HUES64 (cell line): Measurements from ENCODE around the gene PTGR1.
"Not testable (repeated sequence)": the region's sequence is repeated elsewhere in the genome, so short reads cannot be mapped to it uniquely, and the experiment has no call there.

ENCODE experiments used
- H3K27ac ChIP-seq: 2 replicates; pipeline ENCODE4 v1.7.0; 2013; ENCODE audit warnings: low read depth, low read length, inconsistent platforms
- H3K27me3 ChIP-seq: 2 replicates; pipeline ENCODE4 v1.6.1; 2013; ENCODE audit warnings: mild to moderate bottlenecking, low read length; ENCODE audit not compliant: insufficient read depth
- H3K36me3 ChIP-seq: 2 replicates; pipeline ENCODE4 v1.6.1; 2013; ENCODE audit warnings: mild to moderate bottlenecking, low read length; ENCODE audit not compliant: insufficient read depth
- H3K4me1 ChIP-seq: 2 replicates; pipeline ENCODE4 v1.6.1; 2013; ENCODE audit warnings: mild to moderate bottlenecking, low read length, moderate library complexity; ENCODE audit not compliant: insufficient read depth
- H3K4me3 ChIP-seq: 2 replicates; pipeline ENCODE4 v1.5.1; 2013; ENCODE audit warnings: mild to moderate bottlenecking, low read length, moderate library complexity
- H3K9ac ChIP-seq: 2 replicates; pipeline ENCODE4 v1.6.1; 2013; ENCODE audit warnings: mild to moderate bottlenecking, low read depth, low read length
- H3K9me3 ChIP-seq: 2 replicates; pipeline ENCODE4 v1.6.1; 2013; ENCODE audit warnings: low read depth, low read length; ENCODE audit not compliant: insufficient read depth
- WGBS: fragments of 150-250, 120-280 bp; methylation state at CpG from one replicate; pipeline ENCODE4 v1.1.7; 2013; ENCODE audit warnings: missing lambda C conversion rate; 5-methylcytosine and 5-hydroxymethylcytosine counted together

Gene PTGR1

GRCh38 chr9:111588846-111589245, 10.6 kb downstream of the PTGR1 start:
- H3K9me3 ChIP-seq: no peaks in the 10 kb centered on the region
- no peak overlapping the region for H3K27ac ChIP-seq
- no peaks in the 10 kb centered on the region for H3K4me1 ChIP-seq
- H3K4me3 ChIP-seq: no peak overlapping the region
- peaks cover 32% of the 10 kb centered on the region for H3K36me3 ChIP-seq
- WGBS: 98% methylated on average over 4 of the region's 5 CpGs
- no peak overlapping the region for H3K9ac ChIP-seq
- no peaks in the 10 kb centered on the region for H3K27me3 ChIP-seq

DNA sequence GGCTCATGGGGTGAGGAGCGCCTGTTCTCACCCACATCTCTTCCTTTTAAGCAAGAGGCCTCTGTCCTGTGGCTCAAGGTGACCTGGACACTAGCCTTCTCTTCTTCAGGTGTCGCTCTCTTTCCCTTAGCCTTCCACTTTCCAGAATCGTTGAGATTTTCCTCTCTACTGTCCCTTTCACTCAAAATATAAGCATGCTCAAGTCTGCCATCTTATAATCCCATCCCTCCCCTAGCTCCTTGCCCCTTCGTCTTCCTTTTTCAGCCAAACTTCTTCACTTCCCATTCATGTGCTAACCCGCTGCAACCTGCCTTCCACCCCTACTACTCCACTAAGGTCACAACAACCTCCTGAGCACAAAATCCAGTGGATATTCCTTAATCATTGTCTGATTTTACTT, 13.1 kb downstream of the PTGR1 start:
- Histone ChIP-seq H3K27ac (no peak overlapping the region), H3K27me3 (no peaks in the 10 kb centered on the region), H3K9ac (no peak overlapping the region), H3K4me1 (no peaks in the 10 kb centered on the region), H3K9me3 (no peaks in the 10 kb centered on the region), H3K36me3 (peaks cover 43% of the 10 kb centered on the region), H3K4me3 (no peak overlapping the region)
- 91% methylated on average over 5 of the region's 5 CpGs for WGBS

DNA sequence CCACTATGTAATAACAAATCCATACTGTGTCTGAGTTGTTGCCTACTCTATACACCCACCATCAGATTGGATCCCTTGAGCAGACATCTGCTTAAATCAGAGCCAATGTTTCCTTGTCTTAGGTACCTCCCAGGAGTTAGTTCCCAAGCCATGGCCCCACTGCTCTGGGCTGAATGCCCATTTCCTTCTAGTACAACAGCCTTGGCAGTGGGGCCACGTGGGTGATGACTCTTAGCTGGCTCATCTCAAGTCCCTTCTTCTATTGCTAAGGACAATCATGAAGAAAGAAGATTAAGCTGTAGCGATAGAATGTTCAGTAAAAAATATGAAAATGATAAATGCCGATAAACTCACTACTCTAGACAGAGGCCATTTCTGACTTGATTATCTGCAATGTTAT, 16.6 kb downstream of the PTGR1 start:
- peaks cover 75% of the 10 kb centered on the region for H3K36me3 ChIP-seq
- H3K27me3 ChIP-seq: no peaks in the 10 kb centered on the region

DNA sequence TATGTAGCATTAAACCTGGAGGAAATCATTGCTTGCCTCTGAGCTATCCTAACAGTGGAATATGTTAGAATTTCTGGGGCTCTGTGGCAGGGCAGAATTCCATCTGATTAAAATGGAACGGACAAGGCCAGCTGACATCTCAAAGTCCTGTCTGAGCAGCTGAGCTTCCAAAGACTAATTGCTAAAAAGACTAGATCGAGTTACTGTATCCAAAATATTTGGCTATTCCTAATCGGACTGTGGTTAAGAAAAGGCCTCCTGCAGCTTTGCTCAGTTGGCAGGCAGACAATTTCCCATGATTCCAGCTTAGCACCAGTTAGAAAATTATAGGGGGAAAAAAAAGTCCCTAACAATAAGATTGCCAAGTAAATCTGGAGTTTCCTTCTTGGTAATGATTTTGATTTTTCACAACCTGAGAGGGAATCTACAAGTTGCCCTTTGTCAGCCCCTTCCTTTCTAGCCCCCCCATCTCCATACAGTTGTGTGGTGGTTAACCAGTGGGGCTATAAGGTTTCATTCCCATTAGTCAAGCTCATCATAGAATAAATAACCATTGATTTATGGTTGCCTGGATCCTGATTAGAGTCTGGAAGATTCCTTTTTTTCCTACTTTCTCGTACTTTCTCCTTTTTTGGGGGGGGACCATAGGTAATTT, 26.4 kb downstream of the PTGR1 start:
- no peaks in the 10 kb centered on the region for H3K27me3 ChIP-seq
- 96% methylated on average over 3 of the region's 4 CpGs for WGBS
- no peak overlapping the region for H3K4me3 ChIP-seq
- peaks cover 69% of the 10 kb centered on the region for H3K36me3 ChIP-seq
- H3K27ac ChIP-seq: no peak overlapping the region
- peaks cover 12% of the 10 kb centered on the region for H3K9me3 ChIP-seq
- H3K4me1 ChIP-seq: no peaks in the 10 kb centered on the region
- H3K9ac ChIP-seq: no peak overlapping the region

More for the DNA sequence above, 16.6 kb downstream of the PTGR1 start:
- Histone ChIP-seq H3K27ac (no peak overlapping the region), H3K9me3 (no peaks in the 10 kb centered on the region), H3K4me1 (no peaks in the 10 kb centered on the region), H3K9ac (no peak overlapping the region), H3K4me3 (no peak overlapping the region)
- WGBS: 93% methylated on average over 2 of the region's 3 CpGs

DNA sequence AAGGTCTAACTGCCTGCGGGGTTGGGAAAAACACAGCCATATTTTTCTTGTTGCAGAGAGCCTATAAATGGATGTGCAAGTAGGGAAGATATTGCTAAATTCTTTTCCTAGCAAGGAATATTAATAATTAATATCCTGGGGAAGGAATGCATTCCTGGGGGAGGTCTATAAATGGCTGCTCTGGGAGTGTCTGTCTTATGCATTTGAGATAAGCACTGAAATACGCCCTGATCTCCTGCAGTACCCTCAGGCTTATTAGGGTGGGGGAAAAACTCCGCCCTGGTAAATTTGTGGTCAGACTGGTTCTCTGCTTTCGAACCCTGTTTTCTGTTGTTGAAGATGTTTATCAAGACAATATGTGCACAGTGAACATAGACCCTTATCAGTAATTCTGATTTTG, 31.3 kb downstream of the PTGR1 start:
- not testable (repeated sequence) for H3K4me1 ChIP-seq, H3K9ac ChIP-seq, H3K4me3 ChIP-seq, H3K27ac ChIP-seq, H3K27me3 ChIP-seq
- Histone ChIP-seq H3K36me3 (peaks cover 74% of the 10 kb centered on the region), H3K9me3 (peaks cover 18% of the 10 kb centered on the region)
- WGBS: 99% methylated on average over 4 of the region's 4 CpGs

GRCh38 chr9:111566234-111566633, 33.2 kb downstream of the PTGR1 start:
- H3K9ac ChIP-seq: no peak overlapping the region
- WGBS: 97% methylated on average over 1 of the region's 1 CpG
- H3K4me3 ChIP-seq: no peak overlapping the region
- peaks cover 18% of the 10 kb centered on the region for H3K9me3 ChIP-seq
- H3K27ac ChIP-seq: no peak overlapping the region
- no peaks in the 10 kb centered on the region for H3K4me1 ChIP-seq
- no peaks in the 10 kb centered on the region for H3K27me3 ChIP-seq
- peaks cover 63% of the 10 kb centered on the region for H3K36me3 ChIP-seq

DNA sequence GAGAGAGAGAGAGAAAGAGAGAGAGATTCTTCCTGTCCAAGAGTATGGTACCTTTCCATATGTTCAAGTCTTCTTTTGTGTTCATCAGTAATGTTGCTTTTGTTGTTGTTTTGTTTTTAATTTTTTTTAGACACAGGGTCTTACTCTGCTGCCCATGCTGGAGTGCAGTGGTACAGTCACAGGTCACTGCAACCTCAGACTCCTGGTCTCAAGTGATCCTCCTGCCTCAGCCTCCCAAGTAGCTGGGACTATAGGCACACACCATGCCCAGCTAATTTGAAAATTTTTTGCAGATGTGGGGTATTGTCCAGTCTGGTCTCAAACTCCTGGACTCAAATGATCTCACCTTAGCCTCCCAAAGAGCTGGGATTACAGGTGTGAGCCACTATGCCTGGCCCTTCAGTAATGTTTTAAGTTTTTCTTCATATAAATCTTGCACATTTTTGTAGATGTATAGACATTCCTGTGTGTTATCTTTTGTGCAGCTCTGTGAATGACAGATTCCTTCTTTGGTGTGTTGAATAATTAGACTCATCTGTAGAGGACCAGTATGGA, 38.2 kb downstream of the PTGR1 start:
- Histone ChIP-seq H3K36me3 (peaks cover 25% of the 10 kb centered on the region), H3K4me3 (no peak overlapping the region), H3K4me1 (no peaks in the 10 kb centered on the region), H3K9ac (no peak overlapping the region), H3K9me3 (no peaks in the 10 kb centered on the region), H3K27ac (no peak overlapping the region), H3K27me3 (no peaks in the 10 kb centered on the region)

DNA sequence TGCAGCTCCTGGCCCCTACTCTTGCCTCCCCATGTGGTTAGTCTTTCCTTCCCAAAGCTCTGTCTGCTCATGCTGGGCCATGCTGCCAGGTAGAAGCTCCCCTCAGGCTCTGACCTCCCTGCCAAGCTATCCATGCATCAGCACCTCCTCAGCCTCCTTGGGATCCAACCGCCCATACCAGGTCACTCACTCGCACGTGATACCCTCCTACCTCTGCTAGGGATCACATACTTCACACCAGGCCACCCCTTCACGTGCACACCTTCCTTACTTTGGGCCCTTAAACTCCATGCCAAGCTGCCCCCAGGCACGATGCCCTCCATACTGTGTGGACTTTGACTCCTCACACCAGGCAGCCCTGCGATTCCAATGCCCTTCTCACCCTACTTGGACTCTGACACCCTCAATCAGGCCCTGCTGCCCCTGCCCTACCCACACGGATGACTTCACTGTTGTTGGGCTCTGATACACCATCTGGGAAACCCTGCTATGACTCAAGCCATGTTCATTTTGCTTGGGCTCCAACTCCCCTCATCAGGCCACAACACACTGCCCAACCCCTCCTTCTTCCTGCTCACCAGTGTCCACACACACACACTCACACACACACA, 40.3 kb downstream of the PTGR1 start:
- Histone ChIP-seq H3K4me1 (no peaks in the 10 kb centered on the region), H3K4me3 (no peak overlapping the region), H3K36me3 (peaks cover 20% of the 10 kb centered on the region), H3K9ac (no peak overlapping the region), H3K27me3 (no peaks in the 10 kb centered on the region), H3K27ac (no peak overlapping the region), H3K9me3 (peaks cover 10% of the 10 kb centered on the region; the same call in 1 of the 2 replicates)
- WGBS: 91% methylated on average over 7 of the region's 7 CpGs

DNA sequence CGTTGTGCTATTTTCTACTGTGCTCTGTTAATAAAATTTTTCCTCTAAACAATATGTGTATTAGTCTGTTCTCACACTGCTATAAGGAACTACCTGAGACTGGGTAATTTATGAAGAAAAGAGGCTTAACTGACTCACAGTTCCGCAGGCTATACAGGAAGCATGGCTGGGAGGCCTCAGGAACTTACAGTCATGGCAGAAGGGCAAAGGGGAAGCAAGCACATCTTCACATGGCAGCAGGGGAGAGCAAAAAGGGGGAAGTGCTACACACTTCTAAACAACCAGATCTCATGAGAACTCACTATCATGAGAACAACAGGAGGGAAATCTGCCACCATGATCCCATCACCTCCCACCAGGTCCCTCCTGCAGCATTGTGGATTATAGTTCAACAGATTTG, 44.0 kb downstream of the PTGR1 start:
- H3K4me3 ChIP-seq, H3K27ac ChIP-seq, H3K4me1 ChIP-seq, H3K9ac ChIP-seq, H3K27me3 ChIP-seq: not testable (repeated sequence)
- Histone ChIP-seq H3K9me3 (peaks cover 23% of the 10 kb centered on the region), H3K36me3 (peaks cover 45% of the 10 kb centered on the region)
- WGBS: 97% methylated on average over 2 of the region's 2 CpGs

DNA sequence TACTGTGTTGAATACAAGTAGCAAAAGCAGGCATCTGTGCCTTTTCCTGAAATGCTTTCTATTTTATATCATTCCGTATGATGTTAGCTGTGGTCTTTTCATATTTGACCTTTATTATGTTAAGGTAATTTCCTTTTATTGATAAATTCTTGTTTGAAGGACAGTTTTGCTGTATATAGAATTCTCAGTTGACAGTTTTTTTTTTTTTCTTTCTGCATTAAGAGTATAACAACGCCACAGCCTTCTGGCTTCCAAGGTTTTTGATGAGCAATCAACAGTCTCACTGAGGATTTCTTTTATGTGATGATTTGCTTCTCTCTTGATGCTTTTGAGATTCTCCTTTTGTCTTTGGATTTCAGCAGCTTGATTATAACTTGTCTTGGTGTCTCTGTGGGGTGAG, 50.8 kb downstream of the PTGR1 start:
- 0 out of 2 replicates have a peak, but pooled peaks cover 6% of the 10 kb centered on the region for H3K4me1 ChIP-seq
- 95% methylated on average over 1 of the region's 2 CpGs for WGBS
- H3K27ac ChIP-seq: no peak overlapping the region
- peaks cover 98% of the 10 kb centered on the region for H3K36me3 ChIP-seq
- no peak overlapping the region for H3K4me3 ChIP-seq
- no peak overlapping the region for H3K9ac ChIP-seq
- H3K27me3 ChIP-seq: no peaks in the 10 kb centered on the region
- peaks cover 80% of the 10 kb centered on the region for H3K9me3 ChIP-seq

GRCh38 chr9:111542497-111543254, 56.8 kb downstream of the PTGR1 start:
- Histone ChIP-seq H3K36me3 (peaks cover 100% of the 10 kb centered on the region), H3K9me3 (peaks cover 98% of the 10 kb centered on the region), H3K4me3 (no peak overlapping the region), H3K4me1 (no peaks in the 10 kb centered on the region), H3K27ac (no peak overlapping the region), H3K27me3 (no peaks in the 10 kb centered on the region), H3K9ac (no peak overlapping the region)
- 96% methylated on average over 10 of the region's 11 CpGs for WGBS
